ENCODE measurements around the gene DRD1.

Gene DRD1

GRCh38 chr5:175484829-175485228 lies 40.8 kb upstream of the DRD1 start:
- H3K9ac ChIP-seq (ENCODE audit: insufficient read length, low read depth): no peak overlapping the region
- no peaks in the 10 kb centered on the region for H3K4me1 ChIP-seq (ENCODE audit: insufficient read depth, insufficient read length)
- H3K36me3 ChIP-seq (ENCODE audit: insufficient read depth, insufficient read length, low read length): peaks cover 72% of the 10 kb centered on the region
- DNase-seq (ENCODE audit: low read depth, low spot score): no peak
- no peak overlapping the region for H3K4me3 ChIP-seq (ENCODE audit: insufficient read length, low read depth)
- H3K9me3 ChIP-seq (ENCODE audit: insufficient read depth, low read length): no peaks in the 10 kb centered on the region
- H3K27me3 ChIP-seq (ENCODE audit: insufficient read depth, insufficient read length): no peaks in the 10 kb centered on the region
- no peak for TF ChIP-seq YY1 (IDR thresholded peaks at IDR 0.05; ENCODE audit: insufficient read depth, insufficient read length)
- TF ChIP-seq SUZ12 (IDR thresholded peaks at IDR 0.05; ENCODE audit: extremely low read depth, insufficient read depth, insufficient read length): no peak
- no peak for TF ChIP-seq ZNF274 (IDR thresholded peaks at IDR 0.05; ENCODE audit: low read depth, low read length)

- Histone ChIP-seq H3K9ac (ENCODE audit: insufficient read length, low read depth) (no peak overlapping the region), H3K4me1 (ENCODE audit: insufficient read depth, insufficient read length) (no peaks in the 10 kb centered on the region), H3K27me3 (ENCODE audit: insufficient read depth, insufficient read length) (no peaks in the 10 kb centered on the region), H3K9me3 (ENCODE audit: insufficient read depth, low read length) (no peaks in the 10 kb centered on the region), H3K4me3 (ENCODE audit: insufficient read length, low read depth) (no peak overlapping the region), H3K36me3 (ENCODE audit: insufficient read depth, insufficient read length, low read length) (peaks cover 67% of the 10 kb centered on the region)
- DNase-seq (ENCODE audit: low read depth, low spot score): no peak
- TF ChIP-seq ZNF274 (IDR thresholded peaks at IDR 0.05; ENCODE audit: low read depth, low read length) (no peak), SUZ12 (IDR thresholded peaks at IDR 0.05; ENCODE audit: extremely low read depth, insufficient read depth, insufficient read length) (no peak), YY1 (IDR thresholded peaks at IDR 0.05; ENCODE audit: insufficient read depth, insufficient read length) (no peak)
Observed at GRCh38 chr5:175484322-175484721, 40.3 kb upstream of the DRD1 start.

- Histone ChIP-seq H3K4me3 (ENCODE audit: insufficient read length, low read depth) (no peak overlapping the region), H3K4me1 (ENCODE audit: insufficient read depth, insufficient read length) (no peaks in the 10 kb centered on the region), H3K9me3 (ENCODE audit: insufficient read depth, low read length) (no peaks in the 10 kb centered on the region), H3K27me3 (ENCODE audit: insufficient read depth, insufficient read length) (no peaks in the 10 kb centered on the region), H3K9ac (ENCODE audit: insufficient read length, low read depth) (no peak overlapping the region), H3K36me3 (ENCODE audit: insufficient read depth, insufficient read length, low read length) (peaks cover 61% of the 10 kb centered on the region)
- TF ChIP-seq SUZ12 (IDR thresholded peaks at IDR 0.05; ENCODE audit: extremely low read depth, insufficient read depth, insufficient read length) (no peak), YY1 (IDR thresholded peaks at IDR 0.05; ENCODE audit: insufficient read depth, insufficient read length) (no peak), ZNF274 (IDR thresholded peaks at IDR 0.05; ENCODE audit: low read depth, low read length) (no peak)
- DNase-seq (ENCODE audit: low read depth, low spot score): no peak
Observed at GRCh38 chr5:175483337-175483736, 39.4 kb upstream of the DRD1 start.

GRCh38 chr5:175479125-175479881 lies 35.3 kb upstream of the DRD1 start:
- no peak for DNase-seq (ENCODE audit: low read depth, low spot score)
- no peak for TF ChIP-seq SUZ12 (IDR thresholded peaks at IDR 0.05; ENCODE audit: extremely low read depth, insufficient read depth, insufficient read length)
- no peak for TF ChIP-seq YY1 (IDR thresholded peaks at IDR 0.05; ENCODE audit: insufficient read depth, insufficient read length)
- no peak for TF ChIP-seq ZNF274 (IDR thresholded peaks at IDR 0.05; ENCODE audit: low read depth, low read length)
- Histone ChIP-seq H3K9me3 (ENCODE audit: insufficient read depth, low read length) (no peaks in the 10 kb centered on the region), H3K4me1 (ENCODE audit: insufficient read depth, insufficient read length) (no peaks in the 10 kb centered on the region), H3K4me3 (ENCODE audit: insufficient read length, low read depth) (peak overlapping the region; percentile 92), H3K27me3 (ENCODE audit: insufficient read depth, insufficient read length) (peaks cover 20% of the 10 kb centered on the region), H3K9ac (ENCODE audit: insufficient read length, low read depth) (peak overlapping the region; percentile 93), H3K36me3 (ENCODE audit: insufficient read depth, insufficient read length, low read length) (peaks cover 34% of the 10 kb centered on the region)

GRCh38 chr5:175478384-175479124 lies 34.6 kb upstream of the DRD1 start, which contains the start of gene SFXN1:
Gene SFXN1 (plus strand): TSS chr5:175478560. CDS start chr5:175492104, 13,544 bp downstream.
- no peaks in the 10 kb centered on the region for H3K9me3 ChIP-seq (ENCODE audit: insufficient read depth, low read length)
- H3K9ac ChIP-seq (ENCODE audit: insufficient read length, low read depth): peak within 1 kb of the TSS; percentile 93
- TF ChIP-seq YY1 (IDR thresholded peaks at IDR 0.05; ENCODE audit: insufficient read depth, insufficient read length) (peak; percentile 53), SUZ12 (IDR thresholded peaks at IDR 0.05; ENCODE audit: extremely low read depth, insufficient read depth, insufficient read length) (no peak), ZNF274 (IDR thresholded peaks at IDR 0.05; ENCODE audit: low read depth, low read length) (no peak)
- H3K36me3 ChIP-seq (ENCODE audit: insufficient read depth, insufficient read length, low read length): peaks cover 26% of the 10 kb centered on the region
- no peaks in the 10 kb centered on the region for H3K4me1 ChIP-seq (ENCODE audit: insufficient read depth, insufficient read length)
- H3K4me3 ChIP-seq (ENCODE audit: insufficient read length, low read depth): peak within 1 kb of the TSS; percentile 92
- peaks cover 20% of the 10 kb centered on the region for H3K27me3 ChIP-seq (ENCODE audit: insufficient read depth, insufficient read length)
- DNase-seq (ENCODE audit: low read depth, low spot score): no peak

GRCh38 chr5:175478008-175478383 lies 34.0 kb upstream of the DRD1 start:
- H3K36me3 ChIP-seq (ENCODE audit: insufficient read depth, insufficient read length, low read length): peaks cover 21% of the 10 kb centered on the region
- H3K9me3 ChIP-seq (ENCODE audit: insufficient read depth, low read length): no peaks in the 10 kb centered on the region
- H3K9ac ChIP-seq (ENCODE audit: insufficient read length, low read depth): peak overlapping the region; percentile 93
- H3K4me1 ChIP-seq (ENCODE audit: insufficient read depth, insufficient read length): no peaks in the 10 kb centered on the region
- peaks cover 20% of the 10 kb centered on the region for H3K27me3 ChIP-seq (ENCODE audit: insufficient read depth, insufficient read length)
- H3K4me3 ChIP-seq (ENCODE audit: insufficient read length, low read depth): peak overlapping the region; percentile 39
- no peak for DNase-seq (ENCODE audit: low read depth, low spot score)
- TF ChIP-seq ZNF274 (IDR thresholded peaks at IDR 0.05; ENCODE audit: low read depth, low read length) (no peak), YY1 (IDR thresholded peaks at IDR 0.05; ENCODE audit: insufficient read depth, insufficient read length) (no peak), SUZ12 (IDR thresholded peaks at IDR 0.05; ENCODE audit: extremely low read depth, insufficient read depth, insufficient read length) (no peak)

- H3K27me3 ChIP-seq (ENCODE audit: insufficient read depth, insufficient read length): peaks cover 20% of the 10 kb centered on the region
- TF ChIP-seq YY1 (IDR thresholded peaks at IDR 0.05; ENCODE audit: insufficient read depth, insufficient read length) (no peak), SUZ12 (IDR thresholded peaks at IDR 0.05; ENCODE audit: extremely low read depth, insufficient read depth, insufficient read length) (no peak), ZNF274 (IDR thresholded peaks at IDR 0.05; ENCODE audit: low read depth, low read length) (no peak)
- H3K9ac ChIP-seq (ENCODE audit: insufficient read length, low read depth): no peak overlapping the region
- H3K4me3 ChIP-seq (ENCODE audit: insufficient read length, low read depth): no peak overlapping the region
- no peaks in the 10 kb centered on the region for H3K4me1 ChIP-seq (ENCODE audit: insufficient read depth, insufficient read length)
- H3K9me3 ChIP-seq (ENCODE audit: insufficient read depth, low read length): no peaks in the 10 kb centered on the region
- DNase-seq (ENCODE audit: low read depth, low spot score): no peak
- peaks cover 16% of the 10 kb centered on the region for H3K36me3 ChIP-seq (ENCODE audit: insufficient read depth, insufficient read length, low read length)
Observed at GRCh38 chr5:175477440-175477839, 33.5 kb upstream of the DRD1 start.

All from NT2/D1 (cell line).